ENCODE data around the gene AP5S1. TPM values are rescaled to one million over a fixed set of nuclear protein-coding genes. Genes with fewer than 3 reads are reported as not detected.
A peak's percentile ranks its signal among the peaks of the same experiment; 100 is the strongest.

Gene AP5S1
- total and polyA plus RNA-seq, 2 of the 13 experiments (the other 11 are each of a cell fraction or from before 2014, with no cell fraction given), result 7.9 to 23.2 TPM

DNA sequence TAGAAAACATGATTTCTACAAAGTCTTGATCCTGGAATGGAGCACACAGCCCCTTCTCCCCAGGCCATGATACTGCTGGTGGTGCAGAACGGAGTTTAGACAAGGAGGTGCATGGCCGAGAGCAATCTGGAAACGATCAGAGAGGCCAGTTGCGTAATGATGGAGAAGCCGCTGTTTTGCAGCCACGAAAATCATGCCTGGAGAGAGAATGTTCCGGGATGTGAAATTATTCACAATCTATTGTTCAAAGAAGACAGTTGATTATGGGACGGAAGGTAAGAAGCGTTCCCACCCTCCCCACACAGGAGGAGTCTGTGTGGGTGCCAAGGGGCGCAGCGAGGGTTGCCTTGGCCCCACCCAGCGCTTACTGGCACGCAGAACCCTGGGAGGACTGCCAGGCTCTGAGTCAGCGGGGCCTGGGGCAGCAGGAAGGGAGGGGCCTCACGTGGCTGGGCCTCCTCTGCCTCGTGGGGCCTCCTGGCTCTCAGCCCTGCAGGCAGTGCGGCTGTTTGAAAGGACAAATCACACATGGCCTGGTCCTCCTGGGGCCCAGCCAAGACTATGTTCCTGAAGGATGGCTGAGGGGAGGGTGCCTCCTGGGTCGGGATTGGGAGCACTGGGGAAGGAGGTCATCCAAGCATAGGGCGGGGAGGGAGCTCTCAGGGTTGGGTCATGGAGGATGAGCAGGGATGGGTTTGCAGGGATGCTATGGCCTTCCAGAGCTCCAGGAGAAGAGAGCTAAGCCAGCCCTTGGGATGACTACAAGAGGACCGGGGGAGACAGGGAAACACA is 8.7 kb upstream of the AP5S1 start (continued):
- TF ChIP-seq, protein P1, sequence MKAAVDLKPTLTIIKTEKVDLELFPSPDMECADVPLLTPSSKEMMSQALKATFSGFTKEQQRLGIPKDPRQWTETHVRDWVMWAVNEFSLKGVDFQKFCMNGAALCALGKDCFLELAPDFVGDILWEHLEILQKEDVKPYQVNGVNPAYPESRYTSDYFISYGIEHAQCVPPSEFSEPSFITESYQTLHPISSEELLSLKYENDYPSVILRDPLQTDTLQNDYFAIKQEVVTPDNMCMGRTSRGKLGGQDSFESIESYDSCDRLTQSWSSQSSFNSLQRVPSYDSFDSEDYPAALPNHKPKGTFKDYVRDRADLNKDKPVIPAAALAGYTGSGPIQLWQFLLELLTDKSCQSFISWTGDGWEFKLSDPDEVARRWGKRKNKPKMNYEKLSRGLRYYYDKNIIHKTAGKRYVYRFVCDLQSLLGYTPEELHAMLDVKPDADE (CRISPR knock-in tag; IDR thresholded peaks at IDR 0.05), result peak; percentile 83; the same call in 1 of the 2 replicates
- TF ChIP-seq KDM6A (CRISPR knock-in tag; IDR thresholded peaks at IDR 0.05; ENCODE audit: low read depth) (no peak; the same call in 1 of the 2 replicates), ZFP62 (CRISPR knock-in tag; IDR thresholded peaks at IDR 0.05) (no peak), RARG (CRISPR knock-in tag; IDR thresholded peaks at IDR 0.05; ENCODE audit: low read depth) (no peak), ZNF329 (CRISPR knock-in tag; IDR thresholded peaks at IDR 0.05; ENCODE audit: low read depth) (0 out of 2 replicates have a peak, but pooled peaks have one; percentile 37), ZNF777 (CRISPR knock-in tag; IDR thresholded peaks at IDR 0.05) (peak; percentile 50; the same call in 1 of the 2 replicates), ZNF678 (CRISPR knock-in tag; IDR thresholded peaks at IDR 0.05) (peak; percentile 48; the same call in 1 of the 2 replicates), MTA3 (CRISPR knock-in tag; IDR thresholded peaks at IDR 0.05) (no peak), TBX3 (IDR thresholded peaks at IDR 0.05; ENCODE audit: borderline replicate concordance) (no peak), NFIB (CRISPR knock-in tag; IDR thresholded peaks at IDR 0.05; ENCODE audit: borderline replicate concordance) (no peak), DNMT1 (CRISPR knock-in tag; IDR thresholded peaks at IDR 0.05) (0 out of 2 replicates have a peak, but pooled peaks have one; percentile 15)
- TF ChIP-seq, protein P2, sequence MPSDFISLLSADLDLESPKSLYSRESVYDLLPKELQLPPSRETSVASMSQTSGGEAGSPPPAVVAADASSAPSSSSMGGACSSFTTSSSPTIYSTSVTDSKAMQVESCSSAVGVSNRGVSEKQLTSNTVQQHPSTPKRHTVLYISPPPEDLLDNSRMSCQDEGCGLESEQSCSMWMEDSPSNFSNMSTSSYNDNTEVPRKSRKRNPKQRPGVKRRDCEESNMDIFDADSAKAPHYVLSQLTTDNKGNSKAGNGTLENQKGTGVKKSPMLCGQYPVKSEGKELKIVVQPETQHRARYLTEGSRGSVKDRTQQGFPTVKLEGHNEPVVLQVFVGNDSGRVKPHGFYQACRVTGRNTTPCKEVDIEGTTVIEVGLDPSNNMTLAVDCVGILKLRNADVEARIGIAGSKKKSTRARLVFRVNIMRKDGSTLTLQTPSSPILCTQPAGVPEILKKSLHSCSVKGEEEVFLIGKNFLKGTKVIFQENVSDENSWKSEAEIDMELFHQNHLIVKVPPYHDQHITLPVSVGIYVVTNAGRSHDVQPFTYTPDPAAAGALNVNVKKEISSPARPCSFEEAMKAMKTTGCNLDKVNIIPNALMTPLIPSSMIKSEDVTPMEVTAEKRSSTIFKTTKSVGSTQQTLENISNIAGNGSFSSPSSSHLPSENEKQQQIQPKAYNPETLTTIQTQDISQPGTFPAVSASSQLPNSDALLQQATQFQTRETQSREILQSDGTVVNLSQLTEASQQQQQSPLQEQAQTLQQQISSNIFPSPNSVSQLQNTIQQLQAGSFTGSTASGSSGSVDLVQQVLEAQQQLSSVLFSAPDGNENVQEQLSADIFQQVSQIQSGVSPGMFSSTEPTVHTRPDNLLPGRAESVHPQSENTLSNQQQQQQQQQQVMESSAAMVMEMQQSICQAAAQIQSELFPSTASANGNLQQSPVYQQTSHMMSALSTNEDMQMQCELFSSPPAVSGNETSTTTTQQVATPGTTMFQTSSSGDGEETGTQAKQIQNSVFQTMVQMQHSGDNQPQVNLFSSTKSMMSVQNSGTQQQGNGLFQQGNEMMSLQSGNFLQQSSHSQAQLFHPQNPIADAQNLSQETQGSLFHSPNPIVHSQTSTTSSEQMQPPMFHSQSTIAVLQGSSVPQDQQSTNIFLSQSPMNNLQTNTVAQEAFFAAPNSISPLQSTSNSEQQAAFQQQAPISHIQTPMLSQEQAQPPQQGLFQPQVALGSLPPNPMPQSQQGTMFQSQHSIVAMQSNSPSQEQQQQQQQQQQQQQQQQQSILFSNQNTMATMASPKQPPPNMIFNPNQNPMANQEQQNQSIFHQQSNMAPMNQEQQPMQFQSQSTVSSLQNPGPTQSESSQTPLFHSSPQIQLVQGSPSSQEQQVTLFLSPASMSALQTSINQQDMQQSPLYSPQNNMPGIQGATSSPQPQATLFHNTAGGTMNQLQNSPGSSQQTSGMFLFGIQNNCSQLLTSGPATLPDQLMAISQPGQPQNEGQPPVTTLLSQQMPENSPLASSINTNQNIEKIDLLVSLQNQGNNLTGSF (CRISPR knock-in tag; IDR thresholded peaks at IDR 0.05), result peak; percentile 96
- TF ChIP-seq, protein P3, sequence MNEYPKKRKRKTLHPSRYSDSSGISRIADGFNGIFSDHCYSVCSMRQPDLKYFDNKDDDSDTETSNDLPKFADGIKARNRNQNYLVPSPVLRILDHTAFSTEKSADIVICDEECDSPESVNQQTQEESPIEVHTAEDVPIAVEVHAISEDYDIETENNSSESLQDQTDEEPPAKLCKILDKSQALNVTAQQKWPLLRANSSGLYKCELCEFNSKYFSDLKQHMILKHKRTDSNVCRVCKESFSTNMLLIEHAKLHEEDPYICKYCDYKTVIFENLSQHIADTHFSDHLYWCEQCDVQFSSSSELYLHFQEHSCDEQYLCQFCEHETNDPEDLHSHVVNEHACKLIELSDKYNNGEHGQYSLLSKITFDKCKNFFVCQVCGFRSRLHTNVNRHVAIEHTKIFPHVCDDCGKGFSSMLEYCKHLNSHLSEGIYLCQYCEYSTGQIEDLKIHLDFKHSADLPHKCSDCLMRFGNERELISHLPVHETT (CRISPR knock-in tag; conservative IDR thresholded peaks at IDR 0.05), result peak; percentile 91
- TF ChIP-seq, protein P4, sequence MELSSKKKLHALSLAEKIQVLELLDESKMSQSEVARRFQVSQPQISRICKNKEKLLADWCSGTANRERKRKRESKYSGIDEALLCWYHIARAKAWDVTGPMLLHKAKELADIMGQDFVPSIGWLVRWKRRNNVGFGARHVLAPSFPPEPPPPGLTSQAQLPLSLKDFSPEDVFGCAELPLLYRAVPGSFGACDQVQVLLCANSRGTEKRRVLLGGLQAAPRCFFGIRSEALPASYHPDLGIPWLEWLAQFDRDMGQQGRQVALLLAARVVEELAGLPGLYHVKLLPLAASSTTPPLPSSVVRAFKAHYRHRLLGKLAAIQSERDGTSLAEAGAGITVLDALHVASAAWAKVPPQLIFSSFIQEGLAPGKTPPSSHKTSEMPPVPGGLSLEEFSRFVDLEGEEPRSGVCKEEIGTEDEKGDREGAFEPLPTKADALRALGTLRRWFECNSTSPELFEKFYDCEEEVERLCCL (CRISPR knock-in tag; IDR thresholded peaks at IDR 0.05; ENCODE audit: borderline replicate concordance), result peak; percentile 98; the same call in 1 of the 2 replicates
- TF ChIP-seq, protein P5, sequence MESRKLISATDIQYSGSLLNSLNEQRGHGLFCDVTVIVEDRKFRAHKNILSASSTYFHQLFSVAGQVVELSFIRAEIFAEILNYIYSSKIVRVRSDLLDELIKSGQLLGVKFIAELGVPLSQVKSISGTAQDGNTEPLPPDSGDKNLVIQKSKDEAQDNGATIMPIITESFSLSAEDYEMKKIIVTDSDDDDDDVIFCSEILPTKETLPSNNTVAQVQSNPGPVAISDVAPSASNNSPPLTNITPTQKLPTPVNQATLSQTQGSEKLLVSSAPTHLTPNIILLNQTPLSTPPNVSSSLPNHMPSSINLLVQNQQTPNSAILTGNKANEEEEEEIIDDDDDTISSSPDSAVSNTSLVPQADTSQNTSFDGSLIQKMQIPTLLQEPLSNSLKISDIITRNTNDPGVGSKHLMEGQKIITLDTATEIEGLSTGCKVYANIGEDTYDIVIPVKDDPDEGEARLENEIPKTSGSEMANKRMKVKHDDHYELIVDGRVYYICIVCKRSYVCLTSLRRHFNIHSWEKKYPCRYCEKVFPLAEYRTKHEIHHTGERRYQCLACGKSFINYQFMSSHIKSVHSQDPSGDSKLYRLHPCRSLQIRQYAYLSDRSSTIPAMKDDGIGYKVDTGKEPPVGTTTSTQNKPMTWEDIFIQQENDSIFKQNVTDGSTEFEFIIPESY (CRISPR knock-in tag; IDR thresholded peaks at IDR 0.05), result peak; percentile 82

Measured in HepG2 (cell line).